ENCODE results near the gene TBX21. TPM values are rescaled to one million over a fixed set of nuclear protein-coding genes. Genes with fewer than 3 reads are reported as not detected.
"Not testable (repeated sequence)": the region's sequence is repeated elsewhere in the genome, so short reads cannot be mapped to it uniquely, and the experiment has no call there.

The TBX21 gene
- polyA plus RNA-seq, 6 donors from 2014 or later: 0.11 to 2.9 (median 2.0) TPM

DNA sequence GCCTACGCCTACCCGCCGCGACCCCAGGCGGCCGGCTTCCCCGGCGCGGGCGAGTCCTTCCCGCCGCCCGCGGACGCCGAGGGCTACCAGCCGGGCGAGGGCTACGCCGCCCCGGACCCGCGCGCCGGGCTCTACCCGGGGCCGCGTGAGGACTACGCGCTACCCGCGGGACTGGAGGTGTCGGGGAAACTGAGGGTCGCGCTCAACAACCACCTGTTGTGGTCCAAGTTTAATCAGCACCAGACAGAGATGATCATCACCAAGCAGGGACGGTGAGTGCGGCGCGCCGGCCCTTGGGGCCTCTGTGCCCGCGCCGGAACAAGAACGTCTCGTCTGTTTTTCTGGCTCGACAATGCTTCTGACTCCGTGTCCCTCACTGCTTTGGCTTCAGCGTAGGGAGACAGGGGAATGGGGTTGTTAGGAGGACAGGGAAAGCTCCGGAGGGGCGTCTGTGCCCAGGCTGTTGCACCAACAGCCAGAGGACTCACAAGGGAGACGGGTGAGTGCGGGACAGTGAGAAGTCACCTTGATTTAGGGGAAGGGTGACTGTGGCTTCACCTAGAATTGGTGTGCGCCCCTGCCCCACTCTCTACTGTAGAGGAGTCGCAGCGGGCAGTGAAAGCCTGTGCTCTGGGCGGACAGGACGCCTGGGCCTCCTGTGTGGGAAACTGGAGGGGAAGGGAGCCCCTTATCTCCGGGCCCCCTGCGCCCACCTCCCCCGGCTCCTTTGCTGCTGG is 806 bp downstream of the TBX21 start:
- DNase-seq: peak; percentile 25
- Mint-ChIP-seq H3K9me3 (no peaks in the 10 kb centered on the region), H3K4me1 (peaks cover 49 to 50% (median 50%) of the 10 kb centered on the region in 3 donors), H3K4me3 (peak overlapping the region; percentile 86 to 98 (median 94)), H3K27ac (peak overlapping the region; percentile 48 to 93 (median 86)), H3K36me3 (no peaks in the 10 kb centered on the region), H3K27me3 (peaks cover 0 to 6% (median 2%) of the 10 kb centered on the region in 3 donors)
- ATAC-seq (ENCODE audit: low read depth in 2 of 2): peak; percentile 8 to 9

DNA sequence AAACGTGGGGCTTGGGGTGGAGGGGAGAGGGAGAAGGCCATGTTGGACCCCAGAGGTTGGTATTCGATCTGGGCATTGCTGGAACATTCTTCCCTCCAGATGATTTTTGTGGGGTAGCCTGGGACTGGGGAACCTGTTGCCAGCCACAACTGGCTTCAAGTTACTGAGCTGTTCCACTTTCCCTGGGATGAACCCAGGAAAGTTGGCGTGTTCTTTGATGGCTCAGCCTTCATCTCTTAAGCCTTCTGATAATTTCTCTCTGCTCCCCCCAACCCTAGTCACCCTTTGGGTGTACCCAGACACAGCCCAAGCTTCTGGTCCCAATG is 2.1 kb downstream of the TBX21 start:
- no peak for ATAC-seq (ENCODE audit: low read depth in 2 of 2)
- Mint-ChIP-seq H3K4me3 (peak overlapping the region; percentile 81 to 98 (median 92)), H3K36me3 (no peaks in the 10 kb centered on the region), H3K27ac (peak overlapping the region in 3 of 6 donors; percentile 67 to 95 (median 90)), H3K9me3 (no peaks in the 10 kb centered on the region), H3K27me3 (no peaks in the 10 kb centered on the region), H3K4me1 (peaks cover 49 to 54% (median 50%) of the 10 kb centered on the region in 3 donors)
- DNase-seq: no peak

DNA sequence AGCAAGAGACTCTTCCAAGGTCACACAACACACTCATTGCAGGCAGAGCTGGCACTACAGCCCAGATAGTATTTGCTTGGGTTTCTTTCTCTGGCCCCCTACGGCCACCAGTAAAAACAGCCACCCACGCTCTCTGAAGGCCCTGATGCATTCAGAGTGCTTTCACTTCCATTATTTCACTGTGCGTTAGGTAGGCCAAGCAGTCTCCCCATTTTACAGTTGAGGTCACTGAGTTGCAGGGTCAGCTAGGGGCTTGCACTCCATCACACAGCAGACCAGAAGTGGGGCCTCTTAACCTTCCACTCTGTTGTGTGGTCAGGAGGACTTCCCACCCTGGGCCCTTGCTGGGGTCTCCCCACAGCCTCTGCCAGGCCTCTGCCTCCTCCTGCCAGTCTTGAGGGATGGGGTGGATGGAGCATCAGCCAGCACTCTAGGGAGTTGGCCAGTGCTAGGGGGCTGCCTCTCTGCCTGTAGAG is 2.5 kb downstream of the TBX21 start:
- H3K4me1 Mint-ChIP-seq: peaks cover 49 to 55% (median 50%) of the 10 kb centered on the region in 3 donors
- DNase-seq: peak; percentile 55
- H3K27me3 Mint-ChIP-seq: no peaks in the 10 kb centered on the region
- H3K9me3 Mint-ChIP-seq: peaks cover 0 to 2% (median 0%) of the 10 kb centered on the region in 7 donors
- ATAC-seq (ENCODE audit: low read depth in 2 of 2): peak; percentile 35 to 45
- H3K36me3 Mint-ChIP-seq: no peaks in the 10 kb centered on the region
- H3K4me3 Mint-ChIP-seq: peak overlapping the region; percentile 54 to 98 (median 92)
- peak overlapping the region in 4 of 6 donors; percentile 12 to 90 (median 52) for H3K27ac Mint-ChIP-seq

DNA sequence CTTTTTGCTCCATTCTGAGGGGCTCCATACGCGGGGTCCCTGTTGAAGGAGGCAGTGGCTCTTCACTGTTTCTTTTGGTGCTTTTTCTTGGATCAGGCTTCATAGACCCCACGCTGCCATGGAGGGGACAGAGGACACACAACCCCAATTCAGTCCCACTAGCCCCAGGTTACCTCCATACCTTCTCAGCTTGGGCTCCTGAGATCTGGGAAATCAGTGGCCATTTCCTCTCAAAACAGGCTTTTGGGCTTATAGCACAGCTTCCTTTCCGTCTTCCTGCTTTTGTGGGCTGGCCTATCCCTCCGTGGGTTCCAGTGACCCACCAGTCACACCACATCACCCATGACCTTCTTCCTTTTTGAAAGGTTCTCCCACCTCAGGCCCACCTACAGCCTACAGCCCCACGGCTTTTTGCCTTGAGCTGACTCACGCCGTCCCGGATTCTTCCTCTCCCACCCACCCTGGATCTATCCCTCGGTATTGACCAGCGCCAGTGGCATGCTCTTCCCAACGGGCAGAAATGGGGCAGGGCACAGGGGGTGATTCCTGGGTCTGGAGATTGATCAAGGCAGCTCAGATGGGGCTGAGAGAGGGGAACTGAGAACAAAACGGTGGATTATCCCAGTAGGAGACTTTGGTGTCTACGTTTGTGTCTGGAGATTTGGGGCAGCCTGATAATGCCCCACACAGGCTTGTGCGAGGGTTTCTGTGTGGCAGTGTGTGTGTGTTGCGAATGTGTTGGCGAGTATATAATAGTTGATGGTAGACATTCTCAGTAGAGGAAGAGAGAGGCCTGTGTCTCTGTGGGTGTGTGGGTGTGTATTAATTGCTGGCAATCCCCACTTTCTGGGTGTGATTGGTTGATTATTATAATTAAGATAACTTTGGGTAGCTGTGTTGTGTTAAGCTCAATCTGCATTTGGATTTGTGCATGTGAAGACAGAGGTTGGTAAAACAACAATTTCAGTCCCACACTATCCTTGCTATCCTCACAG is 3.8 kb downstream of the TBX21 start:
- Mint-ChIP-seq H3K27me3 (no peaks in the 10 kb centered on the region), H3K9me3 (peaks cover 0 to 2% (median 0%) of the 10 kb centered on the region in 7 donors), H3K4me3 (peak overlapping the region in 7 of 8 donors; percentile 13 to 95 (median 43)), H3K4me1 (peaks cover 53 to 66% (median 55%) of the 10 kb centered on the region in 3 donors), H3K27ac (peak overlapping the region in 5 of 6 donors; percentile 21 to 90 (median 72)), H3K36me3 (no peaks in the 10 kb centered on the region)
- no peak for ATAC-seq (ENCODE audit: low read depth in 2 of 2)
- DNase-seq: no peak

DNA sequence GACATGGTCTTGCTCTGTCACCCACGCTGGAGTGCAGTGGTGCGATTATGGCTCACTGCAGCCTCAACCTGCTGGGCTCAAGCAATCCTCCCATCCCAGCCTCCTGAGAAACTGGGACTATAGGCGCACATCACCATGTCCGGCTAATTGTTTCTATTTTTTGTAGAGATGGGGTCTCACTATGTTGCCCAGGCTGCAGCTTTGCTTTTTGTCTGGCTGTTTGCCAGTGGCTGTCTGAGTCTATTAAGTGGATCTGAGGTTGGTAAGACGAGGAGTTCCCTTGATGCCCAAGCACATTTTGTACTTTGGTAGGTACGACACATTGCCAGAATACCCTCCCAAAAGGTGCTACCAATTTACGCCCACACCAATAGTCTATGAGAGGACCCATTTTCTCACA is 5.1 kb downstream of the TBX21 start:
- DNase-seq (no peak), ATAC-seq (ENCODE audit: low read depth in 2 of 2) (no peak)
- Mint-ChIP-seq H3K27ac (no peak overlapping the region), H3K9me3 (peaks cover 0 to 2% (median 0%) of the 10 kb centered on the region in 7 donors), H3K36me3 (no peaks in the 10 kb centered on the region), H3K27me3 (no peaks in the 10 kb centered on the region), H3K4me3 (no peak overlapping the region), H3K4me1 (peaks cover 51 to 64% (median 52%) of the 10 kb centered on the region in 3 donors)

DNA sequence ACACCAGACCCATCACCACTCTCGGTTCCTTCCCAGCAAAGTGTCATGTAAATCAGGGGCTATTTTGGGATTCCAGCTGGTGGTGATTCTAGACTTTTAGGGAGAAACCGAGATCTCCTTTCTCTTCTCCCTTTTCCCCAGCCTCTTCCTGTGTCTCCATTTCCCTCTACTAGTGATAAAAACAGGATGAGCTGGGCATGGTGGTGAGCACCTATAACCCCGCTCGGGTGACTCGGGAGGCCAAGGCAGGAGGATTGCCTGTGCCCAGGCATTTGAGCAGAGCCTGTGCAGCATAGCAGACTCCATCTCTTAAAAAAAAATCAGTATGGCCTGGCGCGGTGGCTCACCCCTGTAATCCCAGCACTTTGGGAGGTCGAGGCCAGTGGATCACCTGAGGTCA is 6.1 kb downstream of the TBX21 start:
- DNase-seq: no peak
- Mint-ChIP-seq H3K27me3 (peaks cover 0 to 4% (median 0%) of the 10 kb centered on the region in 3 donors), H3K4me3 (no peak overlapping the region), H3K27ac (peak overlapping the region in 1 of 6 donors; percentile 51), H3K36me3 (no peaks in the 10 kb centered on the region), H3K4me1 (peaks cover 46 to 60% (median 47%) of the 10 kb centered on the region in 3 donors), H3K9me3 (peaks cover 0 to 2% (median 0%) of the 10 kb centered on the region in 7 donors)
- ATAC-seq (ENCODE audit: low read depth in 2 of 2): no peak

DNA sequence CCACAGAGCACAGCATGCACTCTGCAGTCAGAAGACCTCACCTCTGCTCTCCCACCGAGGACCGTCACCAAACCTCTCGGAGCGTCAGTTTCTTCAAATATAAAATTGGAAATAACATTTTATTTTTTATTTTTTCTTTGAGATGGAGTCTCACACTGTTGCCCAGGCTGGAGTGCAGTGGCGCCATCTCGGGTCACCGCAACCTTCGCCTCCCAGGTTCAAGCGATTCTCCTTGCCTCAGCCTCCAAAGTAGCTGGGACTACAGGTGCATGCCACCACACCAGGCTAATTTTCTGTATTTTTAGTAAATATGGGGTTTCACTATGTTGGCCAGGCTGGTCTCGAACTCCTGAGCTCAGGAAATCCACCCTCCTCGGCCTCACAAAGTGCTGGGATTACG is 6.9 kb downstream of the TBX21 start:
- peaks cover 38 to 52% (median 40%) of the 10 kb centered on the region in 3 donors for H3K4me1 Mint-ChIP-seq
- ATAC-seq (ENCODE audit: low read depth in 2 of 2); H3K36me3 Mint-ChIP-seq; H3K4me3 Mint-ChIP-seq; H3K27ac Mint-ChIP-seq; DNase-seq; H3K9me3 Mint-ChIP-seq; H3K27me3 Mint-ChIP-seq: not testable (repeated sequence)

DNA sequence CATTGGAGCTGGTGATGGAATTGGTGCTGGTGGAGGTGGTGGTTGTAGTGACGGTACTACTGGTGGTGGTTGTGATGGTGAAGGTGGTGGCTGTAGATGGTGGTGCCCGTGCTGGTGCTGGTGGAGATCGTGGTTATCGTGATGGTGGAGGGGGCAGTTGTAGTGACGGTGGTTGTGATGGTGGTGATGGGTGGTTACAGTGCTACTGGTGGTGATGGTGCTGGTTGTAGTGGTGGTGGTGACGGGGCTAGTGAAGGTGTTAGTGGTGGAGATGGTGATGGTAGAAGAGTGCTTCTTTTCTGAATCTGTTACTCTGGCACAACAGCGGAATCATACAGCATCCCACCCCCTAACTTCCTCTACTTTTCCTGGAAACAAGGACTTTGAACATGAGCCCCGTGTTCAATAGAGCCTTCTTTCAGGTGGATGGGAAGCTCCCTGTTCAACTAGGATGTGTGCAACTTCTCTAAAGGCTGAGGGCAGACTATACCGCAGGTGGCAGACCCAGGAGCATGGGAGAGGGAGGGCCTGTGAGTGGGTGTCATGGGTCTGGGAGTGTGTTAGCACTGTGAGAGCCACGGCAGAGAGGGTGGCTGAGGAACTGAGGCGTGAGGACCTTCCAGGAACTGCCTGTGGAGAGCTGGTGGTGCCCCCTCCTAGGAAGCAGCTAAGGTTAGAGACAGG is 8.2 kb downstream of the TBX21 start:
- Mint-ChIP-seq H3K27me3 (peaks cover 4 to 21% (median 8%) of the 10 kb centered on the region in 3 donors), H3K4me1 (peaks cover 25 to 42% (median 26%) of the 10 kb centered on the region in 3 donors), H3K36me3 (no peaks in the 10 kb centered on the region), H3K27ac (peak overlapping the region in 3 of 6 donors; percentile 9 to 78 (median 16)), H3K4me3 (peak overlapping the region in 1 of 8 donors; percentile 21), H3K9me3 (peaks cover 0 to 2% (median 0%) of the 10 kb centered on the region in 7 donors)
- ATAC-seq (ENCODE audit: low read depth in 2 of 2) (peak in 1 of 2 donors; percentile 23), DNase-seq (no peak)

DNA sequence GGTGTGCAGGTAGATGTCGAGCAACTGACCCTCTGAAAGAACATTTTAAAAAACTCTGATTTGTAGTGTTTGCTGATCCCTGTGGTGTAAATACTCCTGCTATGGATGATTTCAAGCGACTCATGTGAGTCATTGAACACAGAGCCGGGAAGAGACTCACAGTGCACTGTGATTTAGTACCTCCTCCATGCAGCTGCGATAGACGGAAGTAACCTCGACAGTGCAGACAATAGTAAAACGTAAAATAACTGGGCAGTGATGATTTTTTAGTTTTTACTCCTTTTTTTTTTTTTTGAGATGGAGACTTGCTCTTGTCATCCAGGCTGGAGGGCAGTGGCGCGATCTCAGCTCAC is 8.7 kb downstream of the TBX21 start:
- no peak overlapping the region for H3K4me3 Mint-ChIP-seq
- ATAC-seq (ENCODE audit: low read depth in 2 of 2) (no peak), DNase-seq (no peak)
- peaks cover 0 to 2% (median 0%) of the 10 kb centered on the region in 7 donors for H3K9me3 Mint-ChIP-seq
- peak overlapping the region in 1 of 6 donors; percentile 9 for H3K27ac Mint-ChIP-seq
- peaks cover 4 to 21% (median 8%) of the 10 kb centered on the region in 3 donors for H3K27me3 Mint-ChIP-seq
- no peaks in the 10 kb centered on the region for H3K36me3 Mint-ChIP-seq
- peaks cover 20 to 37% (median 21%) of the 10 kb centered on the region in 3 donors for H3K4me1 Mint-ChIP-seq

DNA sequence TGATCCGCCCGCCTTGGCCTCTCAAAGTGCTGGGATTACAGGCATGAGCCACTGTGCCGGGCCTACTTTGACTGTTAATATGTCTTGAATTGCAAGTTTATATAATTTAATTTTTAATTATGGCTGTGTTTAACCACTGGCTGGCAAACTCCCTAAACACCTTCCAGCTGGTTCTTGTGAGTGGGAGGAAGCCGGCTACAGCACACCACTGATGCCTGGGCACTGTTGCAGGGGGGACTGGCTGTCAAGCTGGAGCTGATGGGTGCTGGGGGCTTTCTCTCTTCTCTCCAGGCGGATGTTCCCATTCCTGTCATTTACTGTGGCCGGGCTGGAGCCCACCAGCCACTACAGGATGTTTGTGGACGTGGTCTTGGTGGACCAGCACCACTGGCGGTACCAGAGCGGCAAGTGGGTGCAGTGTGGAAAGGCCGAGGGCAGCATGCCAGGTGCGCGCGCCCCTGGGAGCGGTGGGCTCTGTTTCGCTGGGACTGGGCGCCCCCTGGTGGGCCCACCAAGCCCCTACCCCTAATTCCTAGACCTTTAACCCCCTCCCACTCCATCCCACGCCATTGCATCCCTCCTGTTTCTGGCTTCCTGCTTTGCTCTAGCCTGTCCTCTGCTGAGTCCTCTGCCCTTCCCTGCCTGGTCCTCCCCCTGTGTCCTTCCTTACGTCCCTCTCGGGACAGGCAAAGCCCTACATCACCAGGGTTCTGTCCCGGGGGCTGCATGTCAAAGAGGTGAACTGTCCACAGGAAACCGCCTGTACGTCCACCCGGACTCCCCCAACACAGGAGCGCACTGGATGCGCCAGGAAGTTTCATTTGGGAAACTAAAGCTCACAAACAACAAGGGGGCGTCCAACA is 9.5 kb downstream of the TBX21 start:
- DNase-seq: peak; percentile 63
- H3K9me3 Mint-ChIP-seq: peaks cover 0 to 2% (median 0%) of the 10 kb centered on the region in 7 donors
- H3K4me3 Mint-ChIP-seq: peak overlapping the region in 1 of 8 donors; percentile 34
- peaks cover 15 to 32% (median 16%) of the 10 kb centered on the region in 3 donors for H3K4me1 Mint-ChIP-seq
- H3K36me3 Mint-ChIP-seq: no peaks in the 10 kb centered on the region
- H3K27me3 Mint-ChIP-seq: peaks cover 4 to 21% (median 8%) of the 10 kb centered on the region in 3 donors
- ATAC-seq (ENCODE audit: low read depth in 2 of 2): peak; percentile 86 to 91
- H3K27ac Mint-ChIP-seq: peak overlapping the region in 2 of 6 donors; percentile 69 to 94

DNA sequence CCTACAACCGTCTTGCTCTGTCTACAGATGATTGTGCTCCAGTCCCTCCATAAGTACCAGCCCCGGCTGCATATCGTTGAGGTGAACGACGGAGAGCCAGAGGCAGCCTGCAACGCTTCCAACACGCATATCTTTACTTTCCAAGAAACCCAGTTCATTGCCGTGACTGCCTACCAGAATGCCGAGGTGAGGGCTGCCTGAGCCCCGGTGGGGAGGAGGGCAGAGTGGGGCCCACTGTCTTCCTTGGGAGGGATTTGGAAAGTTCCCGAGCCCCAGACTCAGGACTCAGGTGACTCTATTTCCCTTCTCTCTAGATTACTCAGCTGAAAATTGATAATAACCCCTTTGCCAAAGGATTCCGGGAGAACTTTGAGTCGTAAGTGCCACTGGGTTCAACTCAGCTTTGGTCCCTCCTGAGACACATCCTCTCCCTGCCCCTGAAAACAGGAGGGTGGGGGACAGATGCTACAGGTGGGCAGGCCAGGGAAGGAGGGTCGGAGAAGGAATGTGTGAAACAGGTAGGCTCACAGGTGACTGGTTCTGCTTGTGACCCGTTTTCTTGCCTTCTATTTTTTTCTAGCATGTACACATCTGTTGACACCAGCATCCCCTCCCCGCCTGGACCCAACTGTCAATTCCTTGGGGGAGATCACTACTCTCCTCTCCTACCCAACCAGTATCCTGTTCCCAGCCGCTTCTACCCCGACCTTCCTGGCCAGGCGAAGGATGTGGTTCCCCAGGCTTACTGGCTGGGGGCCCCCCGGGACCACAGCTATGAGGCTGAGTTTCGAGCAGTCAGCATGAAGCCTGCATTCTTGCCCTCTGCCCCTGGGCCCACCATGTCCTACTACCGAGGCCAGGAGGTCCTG is 11.4 kb downstream of the TBX21 start:
- no peak for ATAC-seq (ENCODE audit: low read depth in 2 of 2)
- H3K27ac Mint-ChIP-seq: no peak overlapping the region
- peaks cover 4 to 21% (median 8%) of the 10 kb centered on the region in 3 donors for H3K27me3 Mint-ChIP-seq
- H3K4me3 Mint-ChIP-seq: no peak overlapping the region
- peaks cover 16 to 34% (median 16%) of the 10 kb centered on the region in 3 donors for H3K4me1 Mint-ChIP-seq
- H3K36me3 Mint-ChIP-seq: no peaks in the 10 kb centered on the region
- H3K9me3 Mint-ChIP-seq: peaks cover 0 to 2% (median 0%) of the 10 kb centered on the region in 7 donors
- no peak for DNase-seq

Data from naive B cell (primary cell).